COLO668 (cell line): ENCODE measurements around the gene WFDC6.
"Not testable (repeated sequence)": the region's sequence is repeated elsewhere in the genome, so short reads cannot be mapped to it uniquely, and the experiment has no call there.

ENCODE experiments used
- DNase-seq: peaks from one replicate; lab custom pipeline; 2025; ENCODE audit not compliant: unreplicated experiment; lab: John Stamatoyannopoulos, UW

Gene WFDC6

DNA sequence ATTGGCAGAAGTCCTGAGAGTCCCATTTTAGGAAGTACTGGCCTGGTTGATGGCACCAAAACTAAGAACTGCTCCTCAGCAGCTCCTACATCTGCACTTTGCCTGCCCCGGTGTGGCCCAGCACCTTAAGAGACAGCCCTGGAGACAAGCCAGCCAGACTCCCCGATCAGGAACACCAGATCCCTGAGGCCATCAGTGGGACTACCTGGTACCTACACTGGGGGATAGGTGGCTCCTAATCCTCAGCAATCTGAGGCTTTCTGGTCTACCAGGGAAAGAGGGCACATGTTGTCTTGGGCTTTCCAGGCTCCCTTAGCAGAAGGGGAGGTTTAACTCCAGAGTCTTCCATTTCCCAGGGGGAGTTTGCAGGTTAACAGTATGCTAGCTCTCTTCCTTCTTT, at the start of gene WFDC6:
TSS of gene WFDC6 (minus strand) at position 101 of the 400 bp plus-strand sequence. CDS start at position 26, 75 bp downstream.
- DNase-seq = no peak

DNA sequence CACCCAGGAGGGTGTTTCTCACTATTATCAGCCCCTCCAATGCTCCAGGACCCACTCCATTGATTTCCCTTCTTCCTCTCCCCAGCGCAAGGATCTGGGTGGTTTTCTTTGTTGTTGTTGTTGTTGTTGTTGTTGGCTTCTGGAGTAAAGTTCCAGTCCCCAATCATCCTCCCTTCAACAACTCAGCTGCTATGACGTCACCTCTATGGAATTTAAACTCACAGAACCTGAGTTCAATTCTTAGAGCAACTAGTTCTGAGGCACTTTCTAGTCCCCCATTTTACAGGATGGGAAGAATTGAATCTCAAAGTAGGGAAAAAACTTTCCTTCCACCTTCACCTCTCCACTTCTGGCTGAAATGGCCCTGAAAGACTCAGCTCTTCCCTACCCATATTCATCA, 49.5 kb upstream of the WFDC6 start:
- DNase-seq = no peak

DNA sequence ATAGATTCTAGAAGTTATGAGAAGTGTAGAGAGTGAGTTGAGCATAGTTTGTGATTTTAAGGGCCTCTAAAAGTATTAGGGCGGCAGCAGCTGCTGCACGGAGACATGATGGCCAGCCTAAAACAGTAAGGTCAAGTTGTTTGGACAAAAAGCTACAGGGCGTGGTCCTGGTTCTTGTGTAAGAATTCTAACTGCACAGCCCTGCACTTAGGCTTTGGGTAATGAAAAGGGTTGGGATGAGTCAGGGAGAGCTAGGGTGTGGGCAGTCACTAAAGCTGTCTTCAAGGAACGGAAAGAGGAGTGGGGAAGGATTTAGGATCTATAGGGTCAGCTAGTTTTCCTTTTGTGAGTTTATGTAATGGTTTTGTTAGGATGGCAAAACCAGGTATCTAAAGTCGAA, 46.7 kb upstream of the WFDC6 start:
- DNase-seq = not testable (repeated sequence)

DNA sequence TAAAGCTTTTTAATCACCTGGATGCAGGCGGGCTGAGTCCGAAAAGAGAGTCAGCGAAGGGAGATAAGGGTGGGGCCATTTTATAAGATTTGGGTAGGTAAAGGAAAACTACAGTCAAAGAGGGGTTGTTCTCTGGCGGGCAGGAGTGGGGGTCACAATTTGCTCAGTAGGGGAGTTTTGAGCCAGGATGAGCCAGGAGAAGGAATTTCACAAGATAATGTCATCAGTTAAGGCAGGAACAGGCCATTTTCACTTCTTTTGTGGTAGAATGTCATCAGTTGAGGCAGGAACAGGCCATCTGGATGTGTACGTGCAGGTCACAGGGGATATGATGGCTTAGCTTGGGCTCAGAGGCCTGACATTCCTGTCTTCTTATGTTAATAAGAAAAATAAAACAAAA, 45.0 kb upstream of the WFDC6 start:
- DNase-seq = not testable (repeated sequence)

DNA sequence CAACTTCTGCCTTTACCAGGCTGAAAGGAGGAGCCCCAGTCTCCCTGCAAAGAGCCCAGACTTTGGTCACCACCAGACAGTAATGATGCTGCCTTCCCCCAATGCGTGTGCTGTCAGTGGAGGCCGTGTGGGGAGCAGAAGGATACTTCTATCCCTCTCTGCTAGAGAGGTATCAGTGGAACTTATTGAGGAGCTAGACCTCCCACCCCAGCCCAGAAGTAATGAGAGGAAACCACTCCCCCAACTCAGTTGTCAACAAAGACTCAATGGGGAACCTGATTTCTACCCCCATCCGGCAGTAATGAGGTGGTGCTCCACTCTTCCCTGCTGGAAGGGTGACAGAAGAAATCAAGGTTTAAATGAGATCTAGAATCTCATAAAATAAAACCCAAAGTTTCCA, 44.2 kb upstream of the WFDC6 start:
- DNase-seq = no peak

DNA sequence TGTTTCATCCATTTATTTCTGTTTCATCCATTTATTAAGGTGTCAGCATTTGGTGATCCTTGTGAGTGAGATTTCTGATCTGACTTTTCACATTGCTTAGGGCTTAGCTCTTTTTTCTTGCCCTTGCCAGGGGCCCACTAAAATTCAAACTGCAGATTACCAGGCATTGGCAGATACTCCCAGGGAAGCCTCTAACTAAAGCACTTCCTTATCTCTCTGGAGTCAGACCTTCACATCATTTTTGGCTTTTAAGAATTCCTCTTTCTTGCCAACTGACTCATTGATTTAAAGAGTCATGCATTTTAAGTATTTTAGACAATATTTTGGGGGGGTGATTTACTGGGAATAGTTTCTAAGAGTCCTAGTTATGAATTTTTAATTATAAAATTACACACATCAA, 42.4 kb upstream of the WFDC6 start:
- DNase-seq = no peak

DNA sequence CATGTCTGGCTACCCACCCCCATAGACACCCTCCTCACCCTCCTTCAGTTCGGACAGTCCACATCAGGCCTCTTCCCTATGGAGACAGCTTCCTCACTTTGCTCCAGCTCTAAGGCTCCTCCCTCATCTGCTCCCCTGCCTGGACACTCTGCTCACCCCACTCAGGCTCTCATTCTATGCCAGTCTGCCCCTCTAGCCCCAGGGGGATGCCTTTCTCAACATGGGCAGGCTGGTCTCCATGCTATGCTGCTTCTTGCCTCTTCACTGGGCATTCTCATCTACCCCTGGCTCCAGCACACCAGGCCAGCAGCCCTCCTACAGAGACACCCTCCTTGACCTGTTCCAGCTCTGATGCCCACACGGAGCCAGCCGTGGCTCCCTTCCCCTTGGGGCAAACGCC, 39.9 kb upstream of the WFDC6 start, which contains the start of gene WFDC8:
TSS of gene WFDC8 (minus strand) at position 101 of the 400 bp plus-strand sequence. CDS start at position 64, 37 bp downstream.
- no peak for DNase-seq

DNA sequence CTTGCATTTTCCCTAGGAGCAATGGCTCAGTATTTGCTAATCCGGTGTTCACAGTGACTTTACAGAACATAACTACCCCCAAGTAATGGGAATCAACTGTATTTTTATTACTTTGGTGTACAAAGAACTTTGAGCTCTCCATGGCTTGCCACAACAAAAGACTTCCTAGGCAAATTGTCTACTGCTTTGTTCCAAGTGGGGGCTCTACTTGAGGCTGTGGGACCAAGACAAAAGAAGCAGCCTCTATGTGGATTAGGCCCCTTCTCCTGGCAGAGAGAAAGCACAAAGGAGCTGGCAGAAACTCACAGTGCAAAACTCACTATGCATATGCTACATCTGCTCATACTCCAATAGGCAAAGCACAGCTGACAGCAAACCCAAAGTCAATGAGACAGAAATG, 38.9 kb upstream of the WFDC6 start:
- DNase-seq = no peak

DNA sequence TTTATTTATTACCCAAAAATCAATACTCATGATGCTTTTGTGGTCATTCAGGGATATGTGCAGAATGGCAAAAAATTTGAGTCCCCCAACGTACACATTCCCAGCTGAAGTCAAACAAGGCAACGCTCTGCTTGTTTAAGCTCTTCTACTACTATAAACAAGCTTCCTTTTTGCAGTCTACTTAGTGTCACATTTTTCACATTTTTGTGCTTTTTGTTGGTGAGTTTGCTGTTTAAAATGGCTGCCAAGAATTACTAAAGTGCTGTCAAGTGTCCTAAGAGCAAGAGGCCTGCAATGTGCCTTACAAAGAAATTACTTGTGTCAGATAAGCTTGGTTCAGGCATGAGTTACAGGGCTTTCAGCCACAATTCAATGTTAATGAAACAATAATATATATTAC, 37.7 kb upstream of the WFDC6 start:
- no peak for DNase-seq

DNA sequence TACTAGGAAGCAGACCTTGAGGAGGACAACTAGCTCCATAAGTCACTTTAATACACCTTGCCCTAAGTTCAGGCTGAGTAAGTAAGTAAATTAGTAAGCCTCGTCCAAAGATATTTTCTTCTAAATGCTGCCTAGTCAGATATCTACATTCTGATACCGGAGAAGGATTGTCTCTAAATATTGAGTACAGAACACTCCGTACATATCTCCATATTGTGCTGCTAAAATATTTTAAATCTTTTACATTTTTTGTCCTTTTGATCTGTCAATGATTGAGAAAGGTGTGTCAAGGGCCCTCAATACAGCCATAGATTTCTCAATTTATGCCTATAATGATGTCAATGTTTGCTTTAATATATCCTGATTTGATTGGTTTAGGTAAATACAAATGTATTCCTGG, 36.6 kb upstream of the WFDC6 start:
- DNase-seq = no peak

DNA sequence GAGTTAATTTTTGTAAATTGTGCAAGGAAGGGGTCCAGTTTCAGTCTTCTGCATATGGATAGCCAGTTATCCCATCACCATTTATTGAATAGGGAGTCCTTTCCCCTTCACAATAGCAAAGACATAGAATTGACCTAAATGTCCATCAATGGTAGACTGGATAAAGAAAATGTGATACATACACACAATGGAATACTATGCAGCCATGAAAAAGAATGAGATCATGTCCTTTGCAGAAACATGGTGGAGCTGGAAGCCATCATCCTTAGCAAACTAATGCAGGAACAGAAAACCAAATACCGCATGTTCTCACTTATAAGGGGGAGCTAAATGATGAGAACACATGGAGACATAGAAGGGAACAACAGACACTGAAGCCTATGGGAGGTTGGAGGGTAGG, 30.4 kb upstream of the WFDC6 start:
- DNase-seq = not testable (repeated sequence)

DNA sequence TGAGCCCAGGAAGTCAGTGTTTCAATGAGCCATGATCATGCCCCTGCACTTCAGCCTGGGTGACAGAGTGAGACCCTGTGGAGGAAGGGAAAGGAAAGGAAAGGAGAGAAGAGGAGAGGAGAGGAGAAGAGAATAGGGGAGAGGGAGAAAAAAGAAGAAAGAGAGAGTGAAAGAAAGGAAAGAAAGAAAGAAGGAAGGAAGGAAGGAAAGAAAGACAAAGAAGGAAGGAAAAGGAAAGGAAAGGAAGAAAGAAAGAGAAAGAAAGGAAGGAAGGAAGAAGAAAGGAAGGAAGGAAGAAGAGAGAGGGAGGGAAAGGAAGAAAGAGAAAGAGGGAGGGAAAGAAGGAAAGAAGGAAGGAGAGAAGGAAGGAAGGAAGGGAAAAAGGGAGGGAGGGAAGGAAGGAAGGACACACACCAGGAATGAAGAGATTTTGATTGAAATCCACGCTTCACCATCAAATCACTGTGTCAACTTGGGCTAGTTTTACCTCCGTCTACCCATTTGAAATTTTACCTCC, 25.5 kb upstream of the WFDC6 start:
- DNase-seq = no peak

DNA sequence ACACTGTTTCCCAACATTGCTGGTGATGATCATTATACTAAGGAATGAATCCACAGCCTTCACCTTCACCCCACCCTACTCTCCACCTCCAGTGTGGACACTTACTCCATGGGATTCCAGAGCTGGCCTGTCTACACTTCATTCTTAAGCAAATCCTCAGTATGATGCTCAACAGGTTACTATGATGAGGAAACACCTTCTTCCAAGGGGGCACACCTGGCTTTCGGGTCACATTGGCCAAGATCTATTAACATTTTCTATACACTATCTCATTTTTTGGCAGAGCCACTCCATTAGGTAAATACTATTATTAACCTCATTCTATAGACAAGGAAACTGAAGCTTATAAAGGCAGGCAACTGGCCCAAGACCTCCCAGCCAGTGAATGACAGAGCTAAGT, 15.9 kb upstream of the WFDC6 start:
- no peak for DNase-seq

DNA sequence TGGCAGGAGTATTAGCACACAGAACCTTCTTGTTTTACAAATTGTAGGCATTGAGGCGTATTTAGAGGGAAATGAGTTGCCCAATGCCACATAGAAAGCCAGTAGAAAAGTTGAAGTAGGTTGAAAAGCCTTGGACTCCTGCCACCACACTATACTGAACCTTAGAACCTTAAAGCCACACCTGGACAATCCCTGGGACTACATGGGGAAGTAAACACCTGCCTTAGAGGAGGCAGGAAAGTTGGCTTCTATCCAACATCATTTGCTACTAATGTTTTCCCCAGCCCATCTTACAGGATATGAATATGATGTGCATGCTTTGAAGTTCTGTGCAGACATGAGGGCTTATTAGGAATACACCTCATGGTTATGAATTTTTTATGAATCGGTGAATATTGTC, 13.2 kb upstream of the WFDC6 start:
- peak; percentile 28 for DNase-seq

DNA sequence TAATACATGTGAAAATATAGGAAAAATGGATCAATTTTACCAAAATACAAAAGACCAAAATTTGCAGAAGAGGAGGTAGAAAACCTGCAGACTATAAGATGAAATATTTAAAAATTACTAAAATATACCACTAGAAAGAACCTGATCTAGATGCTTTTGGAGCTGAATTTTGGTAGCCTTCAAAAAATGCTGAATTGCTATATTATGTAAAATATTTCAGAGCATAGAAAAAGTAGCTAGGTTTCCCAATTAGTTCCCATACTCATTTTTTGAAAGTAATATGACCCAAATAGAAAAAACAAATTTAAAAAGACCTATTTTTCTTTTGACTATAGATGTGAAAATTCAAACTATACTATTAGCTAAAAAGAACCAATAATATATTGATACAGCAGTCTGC, 11.5 kb upstream of the WFDC6 start:
- no peak for DNase-seq

DNA sequence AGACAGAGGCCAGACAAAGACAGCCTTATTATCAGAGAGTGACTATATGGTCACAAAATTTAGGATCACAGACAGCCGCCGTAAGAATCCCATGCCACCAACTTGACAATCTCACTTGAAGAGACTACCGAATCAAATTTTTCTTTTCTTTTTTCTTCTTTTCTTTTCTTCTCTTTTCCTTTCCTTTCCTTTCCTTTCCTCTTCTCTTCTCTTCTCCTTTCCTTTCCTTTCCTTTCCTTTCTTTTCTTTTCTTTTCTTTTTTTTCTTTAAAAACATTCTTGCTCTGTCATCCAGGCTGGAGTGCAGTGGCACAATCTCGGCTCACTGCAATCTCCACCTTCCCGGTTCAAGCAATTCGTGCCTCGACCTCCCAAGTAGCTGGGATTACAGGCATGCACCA, 9.1 kb upstream of the WFDC6 start:
- no peak for DNase-seq

DNA sequence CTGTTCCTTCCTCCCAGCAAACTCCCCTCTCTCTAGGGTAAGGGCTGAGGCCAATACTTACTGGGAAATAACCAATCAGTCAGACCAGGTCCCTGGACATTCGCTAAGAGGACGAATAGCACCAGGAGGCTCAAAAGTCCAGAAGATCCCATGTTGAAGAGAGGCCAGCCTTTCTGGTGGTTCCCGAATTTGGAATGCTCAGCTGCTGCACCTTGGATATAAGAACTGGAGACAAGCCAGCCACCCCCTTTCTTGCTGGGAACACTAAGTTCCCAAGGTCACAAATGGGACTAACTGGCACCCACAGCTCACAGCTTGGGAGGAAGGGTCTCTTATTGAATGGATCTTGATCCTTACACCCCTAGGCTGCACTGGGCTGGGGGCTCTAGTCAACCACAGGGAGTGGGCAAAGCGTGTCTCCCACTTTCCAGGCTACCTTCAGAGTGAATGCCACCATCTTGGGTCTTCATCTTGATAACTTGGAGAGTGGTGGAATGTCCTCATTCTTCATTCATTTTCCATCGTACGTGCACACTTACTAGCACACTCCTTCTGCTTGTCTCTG, 8.0 kb upstream of the WFDC6 start, which contains the start of gene EPPIN:
TSS of gene EPPIN (minus strand) at position 196 of the 565 bp plus-strand sequence. CDS start at position 152, 44 bp downstream.
- DNase-seq = no peak

DNA sequence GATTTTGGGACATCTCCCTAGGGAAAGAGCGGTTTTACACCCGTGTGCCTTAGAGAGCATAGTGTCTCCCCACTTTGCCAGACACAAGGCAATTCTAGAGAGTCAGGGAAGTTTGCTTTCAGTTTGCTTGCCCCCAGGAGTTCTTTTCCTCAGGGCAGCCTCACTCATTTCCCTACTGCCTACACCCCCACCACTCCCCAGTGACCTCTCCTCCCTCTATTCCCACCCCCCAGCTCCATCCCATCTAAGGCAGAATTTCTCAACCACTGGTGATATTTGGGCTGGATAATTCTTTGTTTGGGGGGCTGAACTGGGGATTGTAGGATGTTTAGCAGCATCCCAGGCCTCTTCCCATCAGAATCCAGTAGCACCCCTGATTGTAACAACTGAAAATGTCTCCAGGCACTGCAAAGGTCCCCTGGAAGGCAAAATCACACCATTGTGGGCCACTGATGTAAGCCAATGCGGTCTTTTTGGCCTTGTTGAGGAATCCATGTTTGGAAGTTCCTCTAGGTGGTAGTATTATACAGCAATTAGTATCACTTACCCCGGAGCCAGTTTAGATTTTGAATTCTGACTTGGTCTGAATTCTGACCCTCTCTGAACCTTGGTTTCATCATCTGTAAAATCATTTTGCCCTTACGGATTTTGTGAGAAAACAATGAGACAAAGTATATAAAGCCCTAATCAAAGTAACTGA, 6.6 kb upstream of the WFDC6 start:
- no peak for DNase-seq

DNA sequence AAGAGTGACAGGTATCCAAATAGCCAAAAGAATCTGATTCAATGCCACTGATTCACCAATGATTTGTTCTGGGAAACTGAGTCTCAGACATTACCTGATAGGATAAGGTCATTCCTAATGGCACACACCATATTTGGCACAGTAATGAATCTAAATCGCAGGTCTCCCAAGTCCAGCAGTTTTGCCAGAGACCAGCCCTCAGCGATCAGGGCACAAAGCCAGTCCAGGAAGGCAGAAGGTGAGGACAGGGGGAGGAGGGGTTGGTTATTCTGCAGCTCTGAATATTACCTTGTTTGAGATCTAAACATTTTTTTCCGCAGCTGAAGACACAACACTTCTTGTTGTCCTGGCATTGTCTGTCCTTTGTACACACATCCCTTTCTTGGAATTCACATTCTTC, 6.1 kb upstream of the WFDC6 start:
- DNase-seq = no peak

DNA sequence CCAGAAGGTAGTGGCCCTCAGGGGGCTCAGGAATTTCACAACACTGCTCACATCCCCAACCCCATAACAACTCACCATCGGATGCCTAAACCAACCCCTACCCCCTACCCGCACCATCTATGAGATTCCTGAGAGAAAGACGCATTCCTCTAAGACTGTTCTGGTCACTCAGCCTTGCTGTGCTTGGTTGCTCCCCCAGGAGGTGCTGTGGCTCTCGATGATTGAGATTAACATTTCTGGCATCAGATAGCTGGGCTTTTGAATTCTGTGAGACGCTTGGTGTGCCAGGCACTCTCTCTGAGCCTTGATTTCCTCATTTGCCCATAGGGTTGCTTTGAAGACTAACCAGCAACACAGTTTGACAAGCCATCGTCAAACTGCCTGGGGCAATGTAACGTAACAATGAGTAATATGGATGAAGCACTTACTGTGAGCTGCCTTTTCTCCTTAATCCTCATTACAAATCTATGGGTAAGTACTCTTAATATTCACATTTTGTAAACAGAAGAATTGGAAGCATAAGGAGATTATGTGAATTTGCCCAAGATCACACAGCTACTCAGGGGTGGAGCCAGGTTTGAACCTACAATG, 978 bp downstream of the WFDC6 start:
- DNase-seq = no peak

DNA sequence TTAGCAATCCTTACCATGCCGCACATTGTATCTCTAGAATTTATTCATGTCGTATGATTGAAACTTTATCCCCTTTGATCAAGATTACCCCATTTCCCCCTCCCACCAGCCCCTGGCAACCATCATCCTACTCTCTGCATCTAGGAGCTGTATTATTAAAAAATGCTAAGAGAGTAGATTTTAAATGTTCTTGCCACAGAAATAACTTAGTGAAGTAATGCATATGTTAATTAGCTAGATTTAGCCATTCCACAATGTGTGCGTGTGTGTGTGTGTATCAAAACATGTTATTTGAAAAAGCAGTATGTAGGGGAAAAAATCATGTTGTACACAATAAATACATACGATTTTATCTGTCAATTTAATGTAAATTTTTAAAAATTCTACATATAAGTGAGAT, 12.0 kb downstream of the WFDC6 start:
- DNase-seq = no peak

DNA sequence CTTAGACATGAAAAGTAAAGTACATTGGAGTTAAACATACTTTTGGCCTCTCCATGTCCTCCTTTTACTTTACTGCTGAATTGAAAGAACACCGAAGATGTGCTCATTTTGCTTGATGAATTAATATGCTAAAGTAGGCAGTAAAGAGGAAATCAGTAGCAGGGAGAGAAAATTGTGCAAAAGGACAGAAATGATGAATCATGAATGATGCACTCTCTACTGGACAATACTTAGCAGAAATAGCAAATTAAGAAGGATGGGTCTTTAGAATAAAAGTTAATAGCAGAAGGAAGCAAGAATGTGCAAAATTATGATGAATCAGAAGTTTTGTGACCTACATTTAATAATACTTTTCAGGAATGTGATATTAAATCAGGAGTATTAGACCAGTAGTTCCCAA, 15.5 kb downstream of the WFDC6 start:
- no peak for DNase-seq
